Endothelial cell of umbilical vein (primary cell): ENCODE results near the gene RNFT2. TPM values are rescaled to one million over a fixed set of nuclear protein-coding genes. Genes with fewer than 3 reads are reported as not detected.

Source experiments
- BruUV-seq: library from RNA; stranded (reverse); fragments of 400-500 nt; replicated peaks from 2 replicates; lab custom pipeline; 2021; lab: Mats Ljungman, UMichigan
- CTCF ChIA-PET: fragments of 300-600, 350-600 bp; sonication (Branson Sonifier 250); formaldehyde crosslinking; loops from one replicate; lab custom pipeline; 2021; ENCODE audit warnings: antibody characterized with exemption, inconsistent platforms; lab: Charles Lee
- POLR2A ChIA-PET: fragments of 300-600, 350-600 bp; sonication (Branson Sonifier 250); formaldehyde crosslinking; loops from one replicate; lab custom pipeline; 2021; ENCODE audit warnings: antibody characterized with exemption, inconsistent platforms; lab: Charles Lee
- DNase-seq: peaks from one replicate; pipeline ENCODE4 v3.0.0-alpha.2; 2011; ENCODE audit warnings: low read depth, low spot score
- FAIRE-seq: peaks from 2 replicates; lab custom pipeline; 2011; peaks lifted over from hg19 to GRCh38; lab: Jason Lieb, UNC
- H2AFZ ChIP-seq: 2 replicates; pipeline ENCODE4 v1.6.0; 2012; ENCODE audit warnings: low read depth, low read length, control low read depth, inconsistent platforms
- H3K27ac ChIP-seq: 2 replicates; pipeline ENCODE4 v1.5.1; 2011; ENCODE audit warnings: low read depth, mild to moderate bottlenecking, control low read depth, low read length, moderate library complexity; ENCODE audit not compliant: insufficient read depth
- H3K27me3 ChIP-seq, 2 experiments: 2 replicates each; pipeline versions ENCODE4 v1.6.0 to v1.6.1; 2011; ENCODE audit warnings: low read length in 2 of 2, mixed read lengths in 1 of 2; ENCODE audit not compliant: control insufficient read depth in 2 of 2, insufficient read depth in 2 of 2
- H3K36me3 ChIP-seq, 2 experiments: 2 replicates in 1 of 2; 3 replicates in 1 of 2; pipeline ENCODE4 v1.5.1; 2011; ENCODE audit warnings: low read length in 2 of 2, mild to moderate bottlenecking in 1 of 2, moderate library complexity in 1 of 2; ENCODE audit not compliant: control insufficient read depth in 2 of 2, insufficient read depth in 2 of 2; ENCODE audit errors: extremely low read depth in 1 of 2
- H3K4me1 ChIP-seq: 3 replicates; pipeline ENCODE4 v1.5.1; 2011; ENCODE audit warnings: mild to moderate bottlenecking, low read length; ENCODE audit not compliant: control insufficient read depth, insufficient read depth; ENCODE audit errors: extremely low read depth
- H3K4me2 ChIP-seq: 2 replicates; pipeline ENCODE4 v1.6.1; 2011; ENCODE audit warnings: low read length, control low read depth, mixed read lengths; ENCODE audit not compliant: insufficient read depth
- H3K4me3 ChIP-seq, 3 experiments: fragments of 200-600 bp in 1 of 3; sonication (generic), shearing (Covaris generic) in 1 of 3; replicated peaks in 1 of 3; 2 replicates each; pipeline ENCODE4 v1.5.1; 2011 to 2016; ENCODE audit warnings: control low read depth in 3 of 3, low read length in 3 of 3, mild to moderate bottlenecking in 2 of 3, inconsistent platforms in 1 of 3, low read depth in 1 of 3, moderate library complexity in 1 of 3; ENCODE audit not compliant: insufficient read depth in 1 of 3
- H3K79me2 ChIP-seq: 2 replicates; pipeline ENCODE4 v1.6.0; 2012; ENCODE audit warnings: low read length, inconsistent platforms; ENCODE audit not compliant: control insufficient read depth, insufficient read depth
- H3K9ac ChIP-seq: replicated peaks from 2 replicates; pipeline ENCODE3; 2011; ENCODE audit warnings: low read length, control low read depth; ENCODE audit not compliant: insufficient read depth; ENCODE audit errors: extremely low read depth
- H3K9me1 ChIP-seq: replicated peaks from 3 replicates; pipeline ENCODE4 v1.6.0; 2011; ENCODE audit warnings: mild to moderate bottlenecking, low read length; ENCODE audit not compliant: control insufficient read depth, insufficient read depth; ENCODE audit errors: extremely low read depth
- H3K9me3 ChIP-seq: replicated peaks from 2 replicates; pipeline ENCODE4 v1.5.1; 2012; ENCODE audit warnings: low read length, inconsistent platforms; ENCODE audit not compliant: control insufficient read depth, insufficient read depth
- H4K20me1 ChIP-seq: replicated peaks from 2 replicates; pipeline ENCODE3; 2011; ENCODE audit warnings: mild to moderate bottlenecking, low read length; ENCODE audit not compliant: control insufficient read depth, insufficient read depth; ENCODE audit errors: extremely low read depth
- CTCF ChIP-seq, 2 donors: IDR thresholded peaks; 1 replicate in 1 of 2; 2 replicates in 1 of 2; pipeline ENCODE4 v1.5.1; 2011; ENCODE audit warnings: low read length in 2 of 2, mild to moderate bottlenecking in 2 of 2, moderate library complexity in 2 of 2, control low read depth in 1 of 2, inconsistent platforms in 1 of 2, low read depth in 1 of 2; ENCODE audit not compliant: insufficient read depth in 1 of 2; ENCODE audit errors: extremely low read depth in 1 of 2
- EZH2 ChIP-seq: IDR thresholded peaks from 2 replicates; pipeline ENCODE4 v1.6.1; 2012; ENCODE audit warnings: borderline replicate concordance, low read depth, mild to moderate bottlenecking, moderate library complexity, low read length, inconsistent platforms; ENCODE audit not compliant: severe bottlenecking
- GATA2 ChIP-seq: IDR thresholded peaks from 2 replicates; pipeline ENCODE4 v1.7.0; 2011; ENCODE audit warnings: low read depth, mild to moderate bottlenecking, moderate library complexity, mixed read lengths, low read length; ENCODE audit not compliant: insufficient read length, insufficient read depth
- JUN ChIP-seq: IDR thresholded peaks from 2 replicates; pipeline ENCODE4 v1.6.1; 2011; ENCODE audit warnings: borderline replicate concordance, low read depth; ENCODE audit not compliant: insufficient read length, insufficient read depth
- MAX ChIP-seq: IDR thresholded peaks from 2 replicates; pipeline ENCODE4 v1.6.1; 2011; ENCODE audit not compliant: insufficient read depth, insufficient read length
- MYC ChIP-seq: IDR thresholded peaks from one replicate; pipeline ENCODE4 v1.6.1; 2011; ENCODE audit warnings: mild to moderate bottlenecking, low read depth, low read length
- POLR2A ChIP-seq: IDR thresholded peaks from 2 replicates; pipeline ENCODE4 v1.6.1; 2012; ENCODE audit warnings: low read depth, mild to moderate bottlenecking, control low read depth, low read length
- POLR2AphosphoS5 ChIP-seq: IDR thresholded peaks from 2 replicates; pipeline ENCODE4 v1.6.1; 2012; ENCODE audit warnings: low read depth, mild to moderate bottlenecking, control low read depth, low read length, moderate library complexity; ENCODE audit not compliant: insufficient read depth
- dilution Hi-C: fragments of 300-500 bp; cut with MboI; formaldehyde crosslinking; loops from one replicate; pipeline ENCODE4 v1.15.0; 2019; ENCODE audit warnings: low sequenced_read_pairs; ENCODE audit not compliant: extremely low pct_ligation_motif_present
- intact Hi-C: fragments of 100-400 bp; cut with micrococcal nuclease; formaldehyde crosslinking; loops from one replicate; pipeline ENCODE4 v1.10.0; 2022
- polyA plus RNA-seq, 4 experiments: library from polyadenylated mRNA; depleted of rRNA in 3 of 4; stranded (reverse) in 3 of 4; unstranded in 1 of 4; fragments of >200 nt; gene quantifications; 2 replicates each; pipeline versions ENCODE4 v1.2.1 to v1.2.3, GENCODE V29; 2011 to 2012; ENCODE audit warnings: missing spikeins in 1 of 4
- total RNA-seq: library from RNA; stranded (reverse); gene quantifications from 2 replicates; pipeline ENCODE4 v1.2.3, GENCODE V29; 2021

RNFT2 gene
- total and polyA plus RNA-seq, 2 donors (not counting 3 experiments of a cell fraction or from before 2014, with no cell fraction given): 1.4 to 6.6 TPM

- POLR2A ChIA-PET: no interaction called here
- intact Hi-C loops: loop anchor here (10.0 kb wide), 1 partner anchor 283 kb away; no protein-coding TSS in a partner anchor
- Histone ChIP-seq H3K4me2 (no peak overlapping the region), H3K4me1 (peaks cover 12% of the 10 kb centered on the region), H3K79me2 (peaks cover 44% of the 10 kb centered on the region), H3K36me3 (peaks cover 0 to 2% of the 10 kb centered on the region in 2 experiments), H4K20me1 (no peaks in the 10 kb centered on the region), H3K27ac (no peak overlapping the region), H3K9me3 (no peaks in the 10 kb centered on the region), H3K9ac (no peak overlapping the region), H2AFZ (no peak overlapping the region), H3K9me1 (no peaks in the 10 kb centered on the region), H3K4me3 (no peak overlapping the region), H3K27me3 (no peaks in the 10 kb centered on the region)
- DNase-seq: no peak
- dilution Hi-C loops: no loop called here
- CTCF ChIA-PET: interaction anchor here (1.6 kb wide), 1 partner anchor 131 kb away, joined by 3 read pairs; no protein-coding TSS in a partner anchor
- FAIRE-seq: no peak
- TF ChIP-seq POLR2A: no peak
- TF ChIP-seq CTCF (IDR thresholded peaks at IDR 0.05; ENCODE audit: extremely low read depth in 1 of 2, insufficient read depth in 1 of 2, low read depth in 1 of 2, low read length in 2 of 2): no peak
- no peak for TF ChIP-seq MAX
- TF ChIP-seq GATA2: no peak
- no peak for TF ChIP-seq MYC
- TF ChIP-seq POLR2AphosphoS5: no peak
- TF ChIP-seq JUN: no peak
- TF ChIP-seq EZH2: no peak
- no TSS peak for BruUV-seq
Observed at GRCh38 chr12:116731801-116732200, 6.3 kb upstream of the RNFT2 start.
